ENCODE data around the gene MINDY4B.

- TF ChIP-seq CTCF (IDR thresholded peaks at IDR 0.05), result no peak
- no peak for TF ChIP-seq ZFX (IDR thresholded peaks at IDR 0.05; ENCODE audit: borderline replicate concordance)
These were observed 79.3 kb downstream of the MINDY4B start for GRCh38 chr3:150825916-150826377.

Data from 22Rv1 (cell line).